IMR-90 (cell line): ENCODE data around the gene DUSP16. TPM values are rescaled to one million over a fixed set of nuclear protein-coding genes. Genes with fewer than 3 reads are reported as not detected.

ENCODE experiments used
- ATAC-seq: fragments of 200-7000 bp; cut with Tn5 transposase; 2 replicates; pipeline ENCODE4 v1.9.1; 2020; ENCODE audit warnings: low read depth, mild to moderate bottlenecking, moderate library complexity
- BruUV-seq: library from RNA; stranded (reverse); fragments of 400-500 nt; replicated peaks from 2 replicates; lab custom pipeline; 2021; lab: Mats Ljungman, UMichigan
- CTCF ChIA-PET: fragments of 300-600 bp; formaldehyde crosslinking; extraction: SDS; loops from one replicate; lab custom pipeline; 2021; ENCODE audit warnings: antibody characterized with exemption; lab: Yijun Ruan, JAX
- POLR2A ChIA-PET: fragments of 300-600 bp; sonication (Branson Sonifier 250); formaldehyde crosslinking; loops from one replicate; lab custom pipeline; 2022; ENCODE audit warnings: antibody characterized with exemption; ENCODE audit not compliant: unreplicated experiment; lab: Charles Lee
- DNase-seq: peaks from one replicate; pipeline ENCODE4 v3.0.0; 2013
- H2AFZ ChIP-seq: replicated peaks from 2 replicates; pipeline ENCODE3; 2013; ENCODE audit warnings: low read length, mild to moderate bottlenecking; ENCODE audit not compliant: poor library complexity
- H2AK5ac ChIP-seq: 2 replicates; pipeline ENCODE4 v1.6.1; 2013; ENCODE audit warnings: low read depth, low read length, inconsistent platforms
- H2AK9ac ChIP-seq: replicated peaks from 2 replicates; pipeline ENCODE3; 2013; ENCODE audit warnings: mild to moderate bottlenecking, low read depth, low read length, moderate library complexity; ENCODE audit not compliant: poor library complexity
- H2BK120ac ChIP-seq: 2 replicates; pipeline ENCODE4 v1.6.1; 2013; ENCODE audit warnings: low read depth, low read length, inconsistent platforms
- H2BK15ac ChIP-seq: 3 replicates; pipeline ENCODE4 v1.6.1; 2013; ENCODE audit warnings: low read depth, low read length, inconsistent platforms
- H2BK20ac ChIP-seq: 2 replicates; pipeline ENCODE4 v1.6.1; 2013; ENCODE audit warnings: low read depth, mild to moderate bottlenecking, inconsistent platforms, low read length, moderate library complexity
- H2BK5ac ChIP-seq: 2 replicates; pipeline ENCODE4 v1.6.1; 2013; ENCODE audit warnings: mild to moderate bottlenecking, low read depth, low read length, inconsistent platforms; ENCODE audit not compliant: poor library complexity, severe bottlenecking
- H3K14ac ChIP-seq: replicated peaks from 2 replicates; pipeline ENCODE4 v1.6.1; 2013; ENCODE audit warnings: low read depth, low read length, inconsistent platforms
- H3K18ac ChIP-seq: 2 replicates; pipeline ENCODE4 v1.6.1; 2013; ENCODE audit warnings: low read depth, low read length, control low read depth
- H3K23ac ChIP-seq: 2 replicates; pipeline ENCODE4 v1.6.1; 2013; ENCODE audit warnings: low read depth, low read length, inconsistent platforms
- H3K27ac ChIP-seq: 2 replicates; pipeline ENCODE4 v1.5.1; 2013; ENCODE audit warnings: mild to moderate bottlenecking, control low read depth, low read length; ENCODE audit not compliant: insufficient read depth
- H3K27me3 ChIP-seq: 2 replicates; pipeline ENCODE4 v1.6.1; 2013; ENCODE audit warnings: low read length; ENCODE audit not compliant: control insufficient read depth, insufficient read depth
- H3K36me3 ChIP-seq: 2 replicates; pipeline ENCODE4 v1.6.1; 2013; ENCODE audit warnings: low read length, mixed read lengths; ENCODE audit not compliant: control insufficient read depth, insufficient read depth
- H3K4ac ChIP-seq: 2 replicates; pipeline ENCODE4 v1.6.1; 2013; ENCODE audit warnings: low read depth, low read length, inconsistent platforms
- H3K4me1 ChIP-seq: 2 replicates; pipeline ENCODE4 v1.6.1; 2013; ENCODE audit warnings: low read length, mixed read lengths; ENCODE audit not compliant: control insufficient read depth, insufficient read depth
- H3K4me2 ChIP-seq: 2 replicates; pipeline ENCODE4 v1.6.1; 2013; ENCODE audit warnings: low read depth, mild to moderate bottlenecking, control low read depth, low read length, moderate library complexity
- H3K4me3 ChIP-seq: 2 replicates; pipeline ENCODE4 v1.5.1; 2013; ENCODE audit warnings: low read depth, mild to moderate bottlenecking, control low read depth, low read length, moderate library complexity; ENCODE audit not compliant: insufficient read depth
- H3K56ac ChIP-seq: 2 replicates; pipeline ENCODE4 v1.6.1; 2013; ENCODE audit warnings: low read length, inconsistent platforms; ENCODE audit not compliant: insufficient read depth; ENCODE audit errors: extremely low read depth
- H3K79me1 ChIP-seq, 2 experiments: 2 replicates each; pipeline ENCODE4 v1.6.1; 2013; ENCODE audit warnings: low read length in 2 of 2, inconsistent platforms in 1 of 2, low read depth in 1 of 2
- H3K9ac ChIP-seq: 2 replicates; pipeline ENCODE4 v1.6.1; 2013; ENCODE audit warnings: low read depth, low read length, control low read depth
- H3K9me1 ChIP-seq: 2 replicates; pipeline ENCODE4 v1.6.1; 2013; ENCODE audit warnings: low read length, inconsistent platforms; ENCODE audit not compliant: insufficient read depth
- H3K9me3 ChIP-seq: 2 replicates; pipeline ENCODE4 v1.6.1; 2013; ENCODE audit warnings: low read length; ENCODE audit not compliant: control insufficient read depth, insufficient read depth
- H4K20me1 ChIP-seq: 2 replicates; pipeline ENCODE4 v1.6.1; 2013; ENCODE audit warnings: low read length, inconsistent platforms; ENCODE audit not compliant: insufficient read depth
- H4K5ac ChIP-seq: 2 replicates; pipeline ENCODE4 v1.6.1; 2013; ENCODE audit warnings: mild to moderate bottlenecking, low read depth, low read length, control low read depth
- H4K8ac ChIP-seq, 2 experiments: 2 replicates each; pipeline ENCODE4 v1.6.1; 2013; ENCODE audit warnings: low read depth in 2 of 2, low read length in 2 of 2, control low read depth in 1 of 2, inconsistent platforms in 1 of 2
- H4K91ac ChIP-seq: 2 replicates; pipeline ENCODE4 v1.6.1; 2013; ENCODE audit warnings: low read depth, low read length, inconsistent platforms; ENCODE audit not compliant: insufficient read depth
- BHLHE40 ChIP-seq: fragments of 150-350 bp; IDR thresholded peaks from 2 replicates; pipeline ENCODE4 v1.6.1; 2016; ENCODE audit warnings: mild to moderate bottlenecking, low read depth, low read length
- CEBPB ChIP-seq: IDR thresholded peaks from 2 replicates; pipeline ENCODE4 v1.6.1; 2012; ENCODE audit warnings: low read depth, low read length, improper control_type of control experiment
- CHD1 ChIP-seq: IDR thresholded peaks from 2 replicates; pipeline ENCODE4 v1.6.1; 2012; ENCODE audit warnings: low read depth, low read length, improper control_type of control experiment
- MAFK ChIP-seq: IDR thresholded peaks from 2 replicates; pipeline ENCODE4 v1.6.1; 2012; ENCODE audit warnings: low read depth, low read length, improper control_type of control experiment
- MAZ ChIP-seq: IDR thresholded peaks from 2 replicates; pipeline ENCODE4 v1.6.1; 2012; ENCODE audit warnings: low read depth, mild to moderate bottlenecking, low read length, improper control_type of control experiment, moderate library complexity, borderline replicate concordance
- MXI1 ChIP-seq: IDR thresholded peaks from 2 replicates; pipeline ENCODE4 v1.6.1; 2012; ENCODE audit warnings: low read depth, mild to moderate bottlenecking, low read length, moderate library complexity, borderline replicate concordance
- NFE2L2 ChIP-seq: fragments of 150-350 bp; IDR thresholded peaks from 2 replicates; pipeline ENCODE4 v1.6.1; 2016; ENCODE audit warnings: low read depth, mild to moderate bottlenecking, low read length
- POLR2A ChIP-seq: IDR thresholded peaks from 2 replicates; pipeline ENCODE4 v1.6.1; 2012; ENCODE audit warnings: mild to moderate bottlenecking, low read depth, low read length
- RFX5 ChIP-seq: IDR thresholded peaks from 2 replicates; pipeline ENCODE4 v1.8.0; 2012; ENCODE audit warnings: low read depth, mild to moderate bottlenecking, low read length, moderate library complexity
- WGBS, 2 experiments: methylation state at CpG; one replicate each; pipeline versions ENCODE4 v1.1.5 to v1.1.7; 2013; ENCODE audit warnings: missing lambda C conversion rate in 2 of 2; ENCODE audit not compliant: insufficient read length in 1 of 2; ENCODE audit errors: extremely low coverage in 2 of 2; 5-methylcytosine and 5-hydroxymethylcytosine counted together
- dilution Hi-C: fragments of 300-500 bp; cut with HindIII; formaldehyde crosslinking; loops from one replicate; pipeline ENCODE4 v1.14.3; 2018; ENCODE audit warnings: low sequenced_read_pairs; ENCODE audit not compliant: unreplicated experiment
- in situ Hi-C: fragments of 300-500 bp; cut with MboI; formaldehyde crosslinking; loops from 3 replicates; pipeline ENCODE4 v1.14.3; 2019; ENCODE audit warnings: low sequenced_read_pairs, inconsistent platforms, mixed read lengths
- intact Hi-C: fragments of 100-400 bp; cut with micrococcal nuclease; formaldehyde crosslinking; loops from 2 replicates; pipeline ENCODE4 v1.10.0; 2022
- polyA plus RNA-seq, 3 experiments: library from polyadenylated mRNA; depleted of rRNA; stranded (reverse); fragments of >200 nt; gene quantifications; 2 replicates each; pipeline ENCODE4 v1.2.3, GENCODE V29; 2012; ENCODE audit warnings: low replicate concordance in 1 of 3
- total RNA-seq: library from RNA; depleted of rRNA; stranded (reverse); fragments of >200 nt; gene quantifications from 2 replicates; pipeline ENCODE4 v1.2.3, GENCODE V29; 2012
- TF ChIP-seq, protein P1 (sequence below): fragments of 150-350 bp; IDR thresholded peaks from 2 replicates; pipeline ENCODE4 v1.6.1; 2016; ENCODE audit warnings: low read depth, mild to moderate bottlenecking, low read length, moderate library complexity, borderline replicate concordance
- TF ChIP-seq, protein P2 (sequence below): conservative IDR thresholded peaks from 2 replicates; pipeline ENCODE4 v1.5.1; 2012; ENCODE audit warnings: mild to moderate bottlenecking, low read depth, low read length, improper control_type of control experiment
- TF ChIP-seq, protein P3 (sequence below): fragments of 150-350 bp; IDR thresholded peaks from 2 replicates; pipeline ENCODE4 v1.6.1; 2017; ENCODE audit warnings: mild to moderate bottlenecking, antibody characterized with exemption, low read length, low read depth

The DUSP16 gene
- total and polyA plus RNA-seq, 2 of the 4 experiments (the other 2 are of a cell fraction) = 4.7 to 10.0 TPM

DNA sequence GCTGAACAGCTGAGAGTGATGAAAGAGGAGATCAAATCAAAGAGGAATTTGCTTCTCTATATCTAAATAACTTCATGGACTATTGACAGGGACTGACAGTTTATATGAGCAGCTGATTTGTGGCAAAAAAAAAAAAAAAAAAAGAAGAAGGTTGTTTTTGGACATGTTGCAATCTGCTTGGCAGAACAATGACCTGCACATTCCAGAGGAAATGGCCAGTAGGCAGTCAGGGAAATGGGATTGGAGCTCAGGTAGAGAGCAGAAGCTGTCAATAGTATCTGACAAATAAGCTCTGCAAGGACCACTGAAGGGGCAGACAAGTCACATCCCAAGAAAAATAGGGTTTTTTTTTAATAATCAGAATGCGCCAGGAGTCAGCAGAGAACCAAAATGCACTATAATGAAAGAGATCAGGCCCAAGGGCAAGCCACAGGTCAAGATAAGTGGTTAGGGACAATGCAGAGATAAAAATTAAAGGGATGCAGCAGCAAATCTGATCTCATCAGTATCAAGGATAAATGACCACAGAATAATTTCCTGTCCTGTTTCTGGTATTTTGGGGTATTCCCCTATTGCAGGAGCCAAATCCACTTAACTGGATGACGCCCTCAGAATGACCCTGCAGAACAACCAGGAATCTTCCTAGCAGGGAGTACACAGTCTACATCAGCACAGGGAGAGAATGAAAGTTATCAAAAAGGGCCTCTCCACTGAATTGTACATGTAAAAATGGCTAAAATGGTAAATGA is 22.6 kb upstream of the DUSP16 start:
- ChIA-PET CTCF (no interaction called here), POLR2A (no interaction called here)
- Histone ChIP-seq H2AFZ (no peak overlapping the region), H3K18ac (no peak overlapping the region), H3K79me1 (no peaks in the 10 kb centered on the region), H2BK5ac (no peak overlapping the region), H3K4me3 (no peak overlapping the region), H2BK20ac (no peak overlapping the region), H2AK9ac (no peak overlapping the region), H3K27ac (no peak overlapping the region), H3K9me1 (no peaks in the 10 kb centered on the region; the same call in 1 of the 2 replicates), H4K5ac (no peak overlapping the region), H3K56ac (no peak overlapping the region), H3K9me3 (no peaks in the 10 kb centered on the region), H3K23ac (no peak overlapping the region), H4K20me1 (no peaks in the 10 kb centered on the region), H3K36me3 (no peaks in the 10 kb centered on the region), H3K4me2 (no peak overlapping the region), H2BK15ac (no peak overlapping the region), H4K8ac (no peak overlapping the region), H3K4me1 (no peaks in the 10 kb centered on the region), H3K9ac (no peak overlapping the region), H3K27me3 (peaks cover 17% of the 10 kb centered on the region), H3K14ac (no peak overlapping the region), H2AK5ac (no peak overlapping the region), H4K91ac (no peak overlapping the region), H3K4ac (no peak overlapping the region), H2BK120ac (no peak overlapping the region)
- no CpG with 5 or more reads among the region's 2 CpGs for WGBS, 2 experiments
- dilution Hi-C loops = no loop called here
- no TSS peak for BruUV-seq
- TF ChIP-seq MXI1 (no peak), MAFK (no peak), POLR2A (no peak), RFX5 (no peak), BHLHE40 (no peak), MAZ (no peak), CEBPB (no peak), NFE2L2 (no peak), CHD1 (no peak)
- TF ChIP-seq, protein P1, sequence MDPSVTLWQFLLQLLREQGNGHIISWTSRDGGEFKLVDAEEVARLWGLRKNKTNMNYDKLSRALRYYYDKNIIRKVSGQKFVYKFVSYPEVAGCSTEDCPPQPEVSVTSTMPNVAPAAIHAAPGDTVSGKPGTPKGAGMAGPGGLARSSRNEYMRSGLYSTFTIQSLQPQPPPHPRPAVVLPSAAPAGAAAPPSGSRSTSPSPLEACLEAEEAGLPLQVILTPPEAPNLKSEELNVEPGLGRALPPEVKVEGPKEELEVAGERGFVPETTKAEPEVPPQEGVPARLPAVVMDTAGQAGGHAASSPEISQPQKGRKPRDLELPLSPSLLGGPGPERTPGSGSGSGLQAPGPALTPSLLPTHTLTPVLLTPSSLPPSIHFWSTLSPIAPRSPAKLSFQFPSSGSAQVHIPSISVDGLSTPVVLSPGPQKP = no peak
- TF ChIP-seq, protein P2, sequence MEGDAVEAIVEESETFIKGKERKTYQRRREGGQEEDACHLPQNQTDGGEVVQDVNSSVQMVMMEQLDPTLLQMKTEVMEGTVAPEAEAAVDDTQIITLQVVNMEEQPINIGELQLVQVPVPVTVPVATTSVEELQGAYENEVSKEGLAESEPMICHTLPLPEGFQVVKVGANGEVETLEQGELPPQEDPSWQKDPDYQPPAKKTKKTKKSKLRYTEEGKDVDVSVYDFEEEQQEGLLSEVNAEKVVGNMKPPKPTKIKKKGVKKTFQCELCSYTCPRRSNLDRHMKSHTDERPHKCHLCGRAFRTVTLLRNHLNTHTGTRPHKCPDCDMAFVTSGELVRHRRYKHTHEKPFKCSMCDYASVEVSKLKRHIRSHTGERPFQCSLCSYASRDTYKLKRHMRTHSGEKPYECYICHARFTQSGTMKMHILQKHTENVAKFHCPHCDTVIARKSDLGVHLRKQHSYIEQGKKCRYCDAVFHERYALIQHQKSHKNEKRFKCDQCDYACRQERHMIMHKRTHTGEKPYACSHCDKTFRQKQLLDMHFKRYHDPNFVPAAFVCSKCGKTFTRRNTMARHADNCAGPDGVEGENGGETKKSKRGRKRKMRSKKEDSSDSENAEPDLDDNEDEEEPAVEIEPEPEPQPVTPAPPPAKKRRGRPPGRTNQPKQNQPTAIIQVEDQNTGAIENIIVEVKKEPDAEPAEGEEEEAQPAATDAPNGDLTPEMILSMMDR = no peak
- TF ChIP-seq, protein P3, sequence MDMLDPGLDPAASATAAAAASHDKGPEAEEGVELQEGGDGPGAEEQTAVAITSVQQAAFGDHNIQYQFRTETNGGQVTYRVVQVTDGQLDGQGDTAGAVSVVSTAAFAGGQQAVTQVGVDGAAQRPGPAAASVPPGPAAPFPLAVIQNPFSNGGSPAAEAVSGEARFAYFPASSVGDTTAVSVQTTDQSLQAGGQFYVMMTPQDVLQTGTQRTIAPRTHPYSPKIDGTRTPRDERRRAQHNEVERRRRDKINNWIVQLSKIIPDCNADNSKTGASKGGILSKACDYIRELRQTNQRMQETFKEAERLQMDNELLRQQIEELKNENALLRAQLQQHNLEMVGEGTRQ = no peak
- in situ Hi-C loops = no loop called here
- ATAC-seq = no peak
- intact Hi-C loops = no loop called here
- DNase-seq = no peak
